ENCODE results near the gene CCDC192. TPM values are rescaled to one million over a fixed set of nuclear protein-coding genes. Genes with fewer than 3 reads are reported as not detected.

CCDC192 gene
- total RNA-seq, 1 donor from 2014 or later = not detected

- H3K27ac ChIP-seq = no peak overlapping the region
- intact Hi-C loops (cut with DNase I) = no loop called here
- ATAC-seq (peak; percentile 78), DNase-seq (no peak)
- H3K27me3 ChIP-seq = no peaks in the 10 kb centered on the region
- no peaks in the 10 kb centered on the region for H3K9me3 ChIP-seq
- no peak overlapping the region for H3K4me3 ChIP-seq
- no peaks in the 10 kb centered on the region for H3K4me1 ChIP-seq
- TF ChIP-seq CTCF (IDR thresholded peaks at IDR 0.05) = no peak
- H3K36me3 ChIP-seq = no peaks in the 10 kb centered on the region
Measured at GRCh38 chr5:127925916-127926315, 222.7 kb downstream of the CCDC192 start.

- no peaks in the 10 kb centered on the region for H3K27me3 ChIP-seq
- H3K4me1 ChIP-seq = no peaks in the 10 kb centered on the region
- intact Hi-C loops (cut with DNase I) = no loop called here
- no peak overlapping the region for H3K27ac ChIP-seq
- ATAC-seq (no peak), DNase-seq (no peak)
- H3K9me3 ChIP-seq = no peaks in the 10 kb centered on the region
- no peak overlapping the region for H3K4me3 ChIP-seq
- TF ChIP-seq CTCF (IDR thresholded peaks at IDR 0.05) = no peak
- H3K36me3 ChIP-seq = no peaks in the 10 kb centered on the region
Measured at GRCh38 chr5:127926974-127927373, 223.8 kb downstream of the CCDC192 start.

GRCh38 chr5:127928053-127928452 lies 224.9 kb downstream of the CCDC192 start:
- Histone ChIP-seq H3K27ac (no peak overlapping the region), H3K27me3 (no peaks in the 10 kb centered on the region), H3K36me3 (no peaks in the 10 kb centered on the region), H3K4me3 (no peak overlapping the region), H3K4me1 (no peaks in the 10 kb centered on the region), H3K9me3 (no peaks in the 10 kb centered on the region)
- intact Hi-C loops (cut with DNase I) = no loop called here
- DNase-seq (no peak), ATAC-seq (no peak)
- no peak for TF ChIP-seq CTCF (IDR thresholded peaks at IDR 0.05)

- ATAC-seq (peak; percentile 16), DNase-seq (no peak)
- no peaks in the 10 kb centered on the region for H3K27me3 ChIP-seq
- H3K4me1 ChIP-seq = no peaks in the 10 kb centered on the region
- no peaks in the 10 kb centered on the region for H3K36me3 ChIP-seq
- H3K27ac ChIP-seq = no peak overlapping the region
- no peaks in the 10 kb centered on the region for H3K9me3 ChIP-seq
- TF ChIP-seq CTCF (IDR thresholded peaks at IDR 0.05) = no peak
- H3K4me3 ChIP-seq = no peak overlapping the region
- intact Hi-C loops (cut with DNase I) = no loop called here
Measured at GRCh38 chr5:127930311-127930710, 227.1 kb downstream of the CCDC192 start.

- Histone ChIP-seq H3K4me1 (no peaks in the 10 kb centered on the region), H3K27me3 (no peaks in the 10 kb centered on the region), H3K27ac (no peak overlapping the region), H3K9me3 (no peaks in the 10 kb centered on the region), H3K4me3 (no peak overlapping the region), H3K36me3 (no peaks in the 10 kb centered on the region)
- no peak for TF ChIP-seq CTCF (IDR thresholded peaks at IDR 0.05)
- ATAC-seq = no peak
- intact Hi-C loops (cut with DNase I) = no loop called here
- no peak for DNase-seq
Measured at GRCh38 chr5:127931396-127931795, 228.2 kb downstream of the CCDC192 start.

GRCh38 chr5:127933348-127933747 lies 230.2 kb downstream of the CCDC192 start:
- ATAC-seq = no peak
- H3K27ac ChIP-seq = no peak overlapping the region
- intact Hi-C loops (cut with DNase I) = no loop called here
- H3K27me3 ChIP-seq = no peaks in the 10 kb centered on the region
- H3K4me1 ChIP-seq = no peaks in the 10 kb centered on the region
- H3K9me3 ChIP-seq = no peaks in the 10 kb centered on the region
- DNase-seq = no peak
- H3K4me3 ChIP-seq = no peak overlapping the region
- no peak for TF ChIP-seq CTCF (IDR thresholded peaks at IDR 0.05)
- H3K36me3 ChIP-seq = no peaks in the 10 kb centered on the region

All from upper lobe of right lung (tissue), 1 donor.